Erythroblast (primary cell): Measurements from ENCODE around the gene GAS2L1.

Source experiments
- DNase-seq, 2 experiments: peaks; one replicate each; lab custom pipeline; 2025; lab: John Stamatoyannopoulos, UW
- GATA1 ChIP-seq: IDR thresholded peaks from 2 replicates; pipeline ENCODE4 v1.6.1; 2011; ENCODE audit warnings: low read depth, mild to moderate bottlenecking, control low read depth, low read length, moderate library complexity
- POLR2A ChIP-seq: IDR thresholded peaks from 2 replicates; pipeline ENCODE4 v1.6.1; 2011; ENCODE audit warnings: mild to moderate bottlenecking, low read length

The GAS2L1 gene

DNA sequence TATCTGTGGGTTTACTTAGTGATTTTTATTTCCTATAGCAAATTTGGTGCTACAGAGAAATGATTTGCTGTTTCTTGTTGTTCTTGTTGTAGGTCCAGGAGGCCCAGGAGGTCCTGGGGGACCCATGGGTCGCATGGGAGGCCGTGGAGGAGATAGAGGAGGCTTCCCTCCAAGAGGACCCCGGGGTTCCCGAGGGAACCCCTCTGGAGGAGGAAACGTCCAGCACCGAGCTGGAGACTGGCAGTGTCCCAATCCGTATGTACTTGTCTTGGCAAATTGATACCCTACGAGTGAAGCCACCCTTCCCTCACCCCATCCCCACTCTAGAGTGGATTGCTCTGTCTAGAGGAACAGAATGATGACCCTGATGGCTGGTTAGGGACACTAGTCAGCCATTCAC, 7.8 kb upstream of the GAS2L1 start:
- DNase-seq: no peak
- TF ChIP-seq POLR2A (no peak), GATA1 (no peak)

DNA sequence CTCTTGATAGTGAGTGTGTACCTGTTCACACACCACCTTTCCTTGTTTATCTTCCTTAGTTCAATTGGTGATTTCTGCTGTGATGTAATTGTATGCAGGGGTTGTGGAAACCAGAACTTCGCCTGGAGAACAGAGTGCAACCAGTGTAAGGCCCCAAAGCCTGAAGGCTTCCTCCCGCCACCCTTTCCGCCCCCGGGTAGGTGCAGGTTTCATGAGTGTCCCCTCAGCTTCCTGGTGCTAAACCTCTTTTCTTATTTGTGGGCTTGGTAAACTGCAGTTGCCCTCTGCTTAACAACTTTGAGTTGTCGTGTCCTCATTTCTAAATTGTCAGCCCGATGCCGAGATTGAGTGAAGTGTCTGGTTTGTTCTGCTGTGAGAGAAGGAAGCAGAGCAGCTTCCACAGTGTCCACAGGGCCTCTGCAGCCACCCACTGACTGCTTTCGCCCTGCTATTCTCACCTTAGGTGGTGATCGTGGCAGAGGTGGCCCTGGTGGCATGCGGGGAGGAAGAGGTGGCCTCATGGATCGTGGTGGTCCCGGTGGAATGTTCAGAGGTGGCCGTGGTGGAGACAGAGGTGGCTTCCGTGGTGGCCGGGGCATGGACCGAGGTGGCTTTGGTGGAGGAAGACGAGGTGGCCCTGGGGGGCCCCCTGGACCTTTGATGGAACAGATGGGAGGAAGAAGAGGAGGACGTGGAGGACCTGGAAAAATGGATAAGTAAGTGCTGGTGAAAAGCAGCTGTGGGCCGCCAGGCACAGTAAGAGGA, 7.1 kb upstream of the GAS2L1 start:
- DNase-seq: no peak
- TF ChIP-seq GATA1 (no peak), POLR2A (no peak)

GRCh38 chr22:29300467-29300806, 6.0 kb upstream of the GAS2L1 start:
- TF ChIP-seq GATA1 (no peak), POLR2A (no peak)
- no peak for DNase-seq

DNA sequence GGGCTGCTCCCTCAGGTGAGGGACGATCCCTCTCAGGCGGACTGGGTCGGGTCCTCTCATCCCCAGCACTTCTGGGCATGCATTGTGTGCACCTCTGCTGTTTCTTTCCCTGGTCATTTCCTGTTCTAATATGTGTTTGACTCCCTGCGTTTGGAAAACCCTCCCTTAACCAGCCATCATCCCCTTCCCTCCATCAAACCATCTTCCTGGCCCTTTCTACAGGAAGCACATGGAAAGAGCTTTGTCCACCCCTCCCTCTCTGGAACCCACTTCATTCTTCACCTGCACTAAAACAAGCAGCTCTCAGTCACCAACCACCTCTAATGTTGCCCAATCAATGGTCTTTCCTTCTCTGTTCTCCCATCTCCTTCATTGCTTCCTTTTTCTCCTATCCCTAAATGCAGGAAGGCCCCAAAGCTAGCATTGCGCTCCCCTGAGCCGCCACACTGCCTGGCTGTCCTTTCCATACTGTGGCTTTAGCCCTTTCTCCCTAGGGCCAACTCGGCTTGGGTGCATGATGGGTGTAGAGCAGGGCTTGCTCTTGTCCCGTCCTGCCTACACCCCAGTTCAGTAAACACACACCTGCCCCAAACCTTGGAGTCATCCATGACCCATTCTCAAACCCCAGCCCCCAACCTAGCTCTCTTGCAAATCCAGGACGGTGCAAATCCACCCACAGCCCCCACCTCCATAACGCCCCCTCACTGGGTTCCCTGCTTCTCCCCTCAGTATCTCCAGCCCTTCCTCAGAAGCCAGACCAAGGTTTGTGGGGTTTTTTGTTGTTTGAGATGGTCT, 5.4 kb upstream of the GAS2L1 start:
- no peak for TF ChIP-seq GATA1
- no peak for TF ChIP-seq POLR2A

DNA sequence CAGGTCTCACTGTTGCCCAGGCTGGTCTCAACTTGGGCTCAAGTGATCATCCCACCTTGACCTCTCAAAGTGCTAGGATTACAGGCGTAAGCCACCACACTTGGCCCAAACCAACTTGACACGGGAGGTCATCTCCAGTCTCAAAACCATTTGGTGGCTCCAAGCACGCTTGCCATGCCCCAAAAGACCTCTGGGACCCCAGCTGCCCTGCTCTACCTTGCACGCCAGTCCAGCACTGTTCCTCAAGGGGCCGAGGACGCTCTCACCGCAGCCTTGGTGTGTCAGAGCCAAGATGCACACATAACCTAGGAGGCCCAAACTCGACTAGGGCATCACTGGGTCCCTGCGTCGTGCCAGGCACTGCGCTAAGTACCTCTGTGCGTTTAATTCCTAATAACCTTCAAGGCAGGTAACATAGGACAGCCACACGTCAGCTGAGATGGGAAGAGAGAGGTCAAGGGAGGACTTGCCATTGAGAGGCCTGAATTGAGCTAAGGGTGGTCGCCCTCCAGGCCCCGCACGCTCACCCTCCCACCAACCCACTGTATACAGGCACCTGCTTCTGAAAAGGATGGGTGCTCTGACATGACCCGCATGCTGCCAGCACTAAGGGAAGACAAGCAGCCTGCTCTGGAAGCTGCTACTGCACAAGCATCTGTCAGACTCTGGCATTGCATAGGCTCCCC, 4.6 kb upstream of the GAS2L1 start:
- TF ChIP-seq POLR2A: no peak
- no peak for TF ChIP-seq GATA1
- peak in 1 of 2 experiments; percentile 37 for DNase-seq

More for the DNA sequence above, 5.4 kb upstream of the GAS2L1 start:
- DNase-seq: no peak

GRCh38 chr22:29302402-29302680, 4.1 kb upstream of the GAS2L1 start:
- no peak for DNase-seq
- TF ChIP-seq GATA1: no peak
- no peak for TF ChIP-seq POLR2A

DNA sequence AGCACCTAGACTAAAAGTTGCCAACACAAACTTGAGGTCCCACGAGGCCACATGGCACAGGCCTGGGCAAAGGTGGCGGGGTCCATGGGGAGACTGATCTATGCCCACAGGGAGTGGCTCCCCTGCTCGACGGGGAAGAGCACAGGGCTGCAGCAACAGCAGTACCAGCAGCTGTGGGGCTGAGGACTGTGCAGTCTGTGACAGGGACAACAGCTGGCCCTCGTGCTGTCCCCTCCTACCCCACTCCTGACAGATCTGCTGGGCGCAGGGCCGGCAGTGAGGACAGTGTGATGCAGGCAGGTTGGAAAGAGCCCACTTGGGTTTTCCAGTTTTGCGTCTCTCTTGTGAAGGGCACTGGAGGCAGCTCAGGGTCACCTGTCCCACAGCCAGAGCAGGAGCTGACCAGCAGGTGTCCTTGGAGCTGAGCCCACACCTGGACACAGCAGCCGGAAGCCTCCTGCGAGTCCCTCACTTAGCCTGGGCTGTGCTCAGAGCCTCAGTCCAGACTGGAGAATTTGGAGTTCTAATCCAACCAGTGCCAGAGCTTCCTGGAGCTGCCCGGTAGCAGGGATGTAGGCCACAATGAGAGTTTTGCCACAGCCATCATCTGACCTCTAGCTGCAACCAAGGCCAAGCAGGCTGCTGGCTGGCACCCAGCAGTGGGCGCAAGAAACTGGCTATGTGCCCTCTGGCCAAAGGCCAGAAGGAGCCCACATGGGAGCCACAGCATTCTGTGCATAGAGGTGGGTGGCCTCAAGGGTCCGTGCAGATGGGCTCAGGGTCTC, 3.6 kb upstream of the GAS2L1 start:
- TF ChIP-seq POLR2A (no peak), GATA1 (no peak)
- no peak for DNase-seq

DNA sequence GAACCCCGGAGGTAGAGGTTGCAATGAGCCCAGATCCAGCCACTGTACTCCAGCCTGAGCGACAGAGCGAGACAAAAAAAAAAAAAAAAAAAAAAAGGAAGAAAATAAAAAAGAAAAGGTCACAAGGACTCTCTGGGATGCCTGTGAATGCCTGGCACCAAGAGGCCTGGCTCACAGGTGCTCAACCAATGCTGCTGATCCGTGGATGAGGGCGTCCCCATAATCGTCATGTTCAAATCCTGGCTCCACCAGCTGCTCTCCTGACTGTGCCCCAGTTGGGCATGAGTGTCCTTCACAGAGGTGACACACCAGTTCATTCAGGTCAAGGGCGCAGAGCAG, 645 bp upstream of the GAS2L1 start:
- TF ChIP-seq GATA1 (no peak), POLR2A (no peak)
- DNase-seq: no peak

DNA sequence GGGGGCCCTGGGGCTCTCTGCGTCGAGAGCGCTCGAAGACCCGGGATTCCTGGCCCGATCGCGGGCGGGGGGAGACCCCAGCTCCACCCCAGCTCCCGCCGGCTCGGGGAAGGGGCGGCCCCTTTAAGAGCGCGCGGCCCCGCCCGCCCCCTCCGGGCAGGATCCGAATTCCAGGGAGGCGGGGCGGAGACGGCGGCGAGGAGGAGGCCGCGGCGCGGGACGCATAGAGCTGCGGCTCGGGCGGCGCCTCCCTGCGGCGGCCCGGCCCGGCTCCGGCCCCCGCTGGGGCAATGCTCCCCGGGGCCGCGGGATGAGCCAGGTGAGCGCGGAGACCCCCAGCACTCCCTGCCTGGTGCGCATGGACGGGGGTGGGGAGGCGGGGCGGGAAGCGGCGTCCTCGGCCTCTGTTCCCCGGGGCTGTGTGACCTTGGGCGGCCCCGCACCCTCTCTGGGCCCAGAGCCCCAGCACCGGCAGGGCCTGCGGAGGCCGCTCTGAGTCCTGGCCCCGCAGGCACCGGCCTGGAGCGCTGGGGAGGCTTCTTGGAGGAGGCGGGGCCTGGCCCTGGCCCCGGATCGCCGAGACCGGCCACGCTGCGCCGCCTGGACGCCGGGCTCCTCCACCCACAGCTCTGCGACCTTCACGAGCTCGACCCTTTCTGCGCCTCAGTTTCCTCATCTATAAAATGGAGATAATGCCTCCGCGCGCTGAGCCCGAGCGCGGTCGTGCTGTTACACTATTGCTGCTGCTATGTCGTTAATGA, 565 bp downstream of the GAS2L1 start:
- peak; percentile 79 to 85 for DNase-seq
- TF ChIP-seq POLR2A (peak; percentile 19), GATA1 (no peak)

- TF ChIP-seq POLR2A (no peak), GATA1 (no peak)
- peak; percentile 68 to 70 for DNase-seq
These were observed 1.2 kb downstream of the GAS2L1 start for GRCh38 chr22:29307596-29308147.

GRCh38 chr22:29308148-29308790, 1.8 kb downstream of the GAS2L1 start:
- no peak for TF ChIP-seq GATA1
- TF ChIP-seq POLR2A: no peak

GRCh38 chr22:29308791-29309262, 2.4 kb downstream of the GAS2L1 start:
- DNase-seq: peak; percentile 61 to 74
- TF ChIP-seq GATA1 (no peak), POLR2A (no peak)

More at GRCh38 chr22:29308148-29308790, 1.8 kb downstream of the GAS2L1 start:
- peak in 1 of 2 experiments; percentile 53 for DNase-seq
